ENCODE measurements around the gene ATE1. TPM values are rescaled to one million over a fixed set of nuclear protein-coding genes. Genes with fewer than 3 reads are reported as not detected.

ATE1 gene
- total and polyA plus RNA-seq, 2 of the 4 experiments (the other 2 are of a cell fraction): 6.4 to 27.8 TPM

DNA sequence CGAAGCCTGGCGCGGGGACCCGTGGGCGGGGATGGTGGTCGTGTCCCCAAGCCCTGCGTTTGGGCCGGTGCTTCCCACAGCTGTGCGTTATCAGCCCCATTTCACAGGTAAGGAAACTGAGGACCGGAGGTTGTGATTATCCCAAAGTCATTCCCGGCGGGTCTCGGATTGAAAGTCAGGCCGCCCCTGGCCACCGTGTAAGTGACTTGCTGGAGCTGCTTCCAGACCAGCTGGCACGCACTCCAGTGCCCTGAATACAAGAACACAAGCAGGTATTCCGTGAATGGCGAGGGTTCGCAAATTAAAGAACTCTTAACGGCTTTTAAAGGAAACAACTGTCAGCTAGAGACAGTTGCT is 675 bp upstream of the ATE1 start:
- DNase-seq (peak; percentile 23), ATAC-seq (ENCODE audit: low read depth) (no peak; the same call in 1 of the 2 replicates)
- H3K56ac ChIP-seq (ENCODE audit: extremely low read depth, insufficient read depth, low read length): peak overlapping the region; percentile 22
- 3% methylated on average over 13 of the region's 20 CpGs; no CpG with 5 or more reads in 1 of the 2 experiments for WGBS, 2 experiments (ENCODE audit: extremely low coverage in 2 of 2, insufficient read length in 1 of 2)
- peak overlapping the region; percentile 71 for H4K91ac ChIP-seq (ENCODE audit: insufficient read depth, low read depth, low read length)
- peak overlapping the region; percentile 93 for H3K9ac ChIP-seq (ENCODE audit: low read depth, low read length)
- H3K9me3 ChIP-seq (ENCODE audit: control insufficient read depth, insufficient read depth, low read length): no peaks in the 10 kb centered on the region
- H2BK5ac ChIP-seq (ENCODE audit: low read depth, low read length, poor library complexity, severe bottlenecking): peak overlapping the region; percentile 96
- H4K8ac ChIP-seq (ENCODE audit: low read depth in 2 of 2, low read length in 2 of 2): peak overlapping the region; percentile 76 to 93
- H3K4me3 ChIP-seq (ENCODE audit: insufficient read depth, low read depth, low read length): peak overlapping the region; percentile 91
- 0 out of 2 replicates have a peak overlapping the region, but pooled peaks have one; percentile 6 for H2AK5ac ChIP-seq (ENCODE audit: low read depth, low read length)
- TF ChIP-seq FOS (IDR thresholded peaks at IDR 0.05; ENCODE audit: low read depth, low read length) (no peak), MAZ (IDR thresholded peaks at IDR 0.05; ENCODE audit: borderline replicate concordance, low read depth, low read length) (0 out of 2 replicates have a peak, but pooled peaks have one; percentile 4), MXI1 (IDR thresholded peaks at IDR 0.05; ENCODE audit: borderline replicate concordance, low read depth, low read length) (no peak), RCOR1 (IDR thresholded peaks at IDR 0.05; ENCODE audit: insufficient replicate concordance, low read length) (peak; percentile 44), MAFK (IDR thresholded peaks at IDR 0.05; ENCODE audit: low read depth, low read length) (no peak)
- intact Hi-C loops (cut with micrococcal nuclease): loop anchor here (1.0 to 10.0 kb wide), 3 partner anchors 124 to 336 kb away; no protein-coding TSS in a partner anchor
- H2AK9ac ChIP-seq (replicated peaks; ENCODE audit: low read depth, low read length, poor library complexity): peak overlapping the region; percentile 80
- dilution Hi-C loops (cut with HindIII; ENCODE audit: low sequenced_read_pairs, unreplicated experiment): no loop called here
- H3K27ac ChIP-seq (ENCODE audit: insufficient read depth, low read length): peak overlapping the region; percentile 98
- CTCF ChIA-PET: no interaction called here
- H2AFZ ChIP-seq (replicated peaks; ENCODE audit: low read length, poor library complexity): peak overlapping the region; percentile 97
- no peaks in the 10 kb centered on the region for H4K20me1 ChIP-seq (ENCODE audit: insufficient read depth, low read length)
- POLR2A ChIA-PET (ENCODE audit: unreplicated experiment): no interaction called here
- peak overlapping the region; percentile 80 for H3K4me2 ChIP-seq (ENCODE audit: low read depth, low read length)
- peak overlapping the region; percentile 30; the same call in 1 of the 2 replicates for H3K18ac ChIP-seq (ENCODE audit: low read depth, low read length)
- no peaks in the 10 kb centered on the region for H3K4me1 ChIP-seq (ENCODE audit: control insufficient read depth, insufficient read depth, low read length)
- in situ Hi-C loops (cut with MboI; ENCODE audit: low sequenced_read_pairs): no loop called here
- H2BK20ac ChIP-seq (ENCODE audit: low read depth, low read length): no peak overlapping the region
- H2BK120ac ChIP-seq (ENCODE audit: low read depth, low read length): 0 out of 2 replicates have a peak overlapping the region, but pooled peaks have one; percentile 61
- no peaks in the 10 kb centered on the region for H3K27me3 ChIP-seq (ENCODE audit: control insufficient read depth, insufficient read depth, low read length)
- H3K14ac ChIP-seq (replicated peaks; ENCODE audit: low read depth, low read length): peak overlapping the region; percentile 84
- H3K4ac ChIP-seq (ENCODE audit: low read depth, low read length): peak overlapping the region; percentile 83
- no peaks in the 10 kb centered on the region for H3K36me3 ChIP-seq (ENCODE audit: control insufficient read depth, insufficient read depth, low read length)
- no peak overlapping the region for H2BK15ac ChIP-seq (ENCODE audit: low read depth, low read length)
- peaks cover 6 to 35% of the 10 kb centered on the region in 2 experiments for H3K79me1 ChIP-seq (ENCODE audit: low read depth in 1 of 2, low read length in 2 of 2)
- BruUV-seq (replicated peaks): no TSS peak
- peak overlapping the region; percentile 68 for H4K5ac ChIP-seq (ENCODE audit: low read depth, low read length)
- peaks cover 6% of the 10 kb centered on the region; the same call in 1 of the 2 replicates for H3K9me1 ChIP-seq (ENCODE audit: insufficient read depth, low read length)
- H3K23ac ChIP-seq (ENCODE audit: low read depth, low read length): peak overlapping the region; percentile 79; the same call in 1 of the 2 replicates
